Prostate gland (tissue), 2 donors: Measurements from ENCODE around the gene ARHGAP18. TPM values are rescaled to one million over a fixed set of nuclear protein-coding genes. Genes with fewer than 3 reads are reported as not detected.

ENCODE experiments used
- DNase-seq: peaks from one replicate; pipeline ENCODE4 v3.0.0-alpha.2; 2019; ENCODE audit warnings: low spot score
- H3K27ac ChIP-seq, 2 donors: fragments of 200-600 bp; sonication (generic); 2 replicates each; pipeline ENCODE4 v1.5.1; 2017 to 2019
- H3K27me3 ChIP-seq: fragments of 200-600 bp; sonication (generic); replicated peaks from 2 replicates; pipeline ENCODE4 v1.5.1; 2019; ENCODE audit not compliant: insufficient read depth
- H3K36me3 ChIP-seq, 2 donors: fragments of 200-600 bp; sonication (generic); 1 replicate in 1 of 2; 2 replicates in 1 of 2; pipeline versions ENCODE4 v1.5.1 to v1.8.1; 2017 to 2019
- H3K4me1 ChIP-seq: fragments of 200-600 bp; sonication (generic); replicated peaks from 2 replicates; pipeline ENCODE4 v1.5.1; 2019
- H3K4me3 ChIP-seq, 2 donors: fragments of 200-600 bp; sonication (generic); 2 replicates each; pipeline ENCODE4 v1.5.1; 2017 to 2019
- H3K9me3 ChIP-seq: fragments of 200-600 bp; sonication (generic); 2 replicates; pipeline ENCODE4 v1.5.1; 2017
- CTCF ChIP-seq, 4 experiments: fragments of 200-600 bp in 2 of 4; fragments of 450-650 bp in 2 of 4; sonication (generic) in 2 of 4; IDR thresholded peaks; 1 replicate in 3 of 4; 2 replicates in 1 of 4; pipeline ENCODE4 v1.5.1; 2016 to 2019; ENCODE audit warnings: antibody characterized with exemption in 4 of 4, mild to moderate bottlenecking in 2 of 4, moderate library complexity in 2 of 4
- POLR2A ChIP-seq: fragments of 450-650 bp; IDR thresholded peaks from one replicate; pipeline ENCODE4 v1.6.1; 2016; ENCODE audit warnings: antibody characterized with exemption, mild to moderate bottlenecking
- POLR2AphosphoS5 ChIP-seq: sonication (generic); formaldehyde crosslinking; IDR thresholded peaks from one replicate; pipeline ENCODE4 v1.6.1; 2017; ENCODE audit warnings: antibody characterized with exemption
- WGBS: methylation state at CpG from one replicate; pipeline ENCODE4 v1.1.5; 2018; 5-methylcytosine and 5-hydroxymethylcytosine counted together
- intact Hi-C: fragments of 100-400 bp; cut with DNase I; formaldehyde crosslinking; loops from one replicate; pipeline ENCODE4 v1.14.2; 2022
- total RNA-seq, 2 donors: library from RNA; depleted of rRNA; stranded (reverse); fragments of >200 nt; gene quantifications; one replicate each; pipeline ENCODE4 v1.1.0, GENCODE V29; 2016

The ARHGAP18 gene
- total RNA-seq, 2 donors from 2014 or later: 15.0 to 29.1 TPM

GRCh38 chr6:129641344-129641743 lies 68.6 kb downstream of the ARHGAP18 start:
- no peak for DNase-seq
- no peak overlapping the region for H3K27ac ChIP-seq
- intact Hi-C loops: no loop called here
- TF ChIP-seq POLR2AphosphoS5 (no peak), CTCF (IDR thresholded peaks at IDR 0.05) (no peak), POLR2A (no peak)
- no peaks in the 10 kb centered on the region for H3K4me1 ChIP-seq
- no peaks in the 10 kb centered on the region for H3K36me3 ChIP-seq
- H3K27me3 ChIP-seq: no peaks in the 10 kb centered on the region
- no peak overlapping the region for H3K4me3 ChIP-seq
- H3K9me3 ChIP-seq: no peaks in the 10 kb centered on the region

GRCh38 chr6:129638686-129639085 lies 71.3 kb downstream of the ARHGAP18 start:
- H3K9me3 ChIP-seq: no peaks in the 10 kb centered on the region
- H3K4me1 ChIP-seq: no peaks in the 10 kb centered on the region
- H3K27ac ChIP-seq: no peak overlapping the region
- no peaks in the 10 kb centered on the region for H3K36me3 ChIP-seq
- H3K4me3 ChIP-seq: no peak overlapping the region
- H3K27me3 ChIP-seq: no peaks in the 10 kb centered on the region
- DNase-seq: no peak
- TF ChIP-seq POLR2A: no peak
- no peak for TF ChIP-seq CTCF (IDR thresholded peaks at IDR 0.05)
- TF ChIP-seq POLR2AphosphoS5: no peak
- intact Hi-C loops: no loop called here

- no peak for DNase-seq
Observed at GRCh38 chr6:129638055-129638684, 71.8 kb downstream of the ARHGAP18 start.

GRCh38 chr6:129637340-129638054 lies 72.5 kb downstream of the ARHGAP18 start:
- no peak for DNase-seq
- 76% methylated on average over 3 of the region's 3 CpGs for WGBS
- Histone ChIP-seq H3K4me3 (no peak overlapping the region), H3K9me3 (no peaks in the 10 kb centered on the region), H3K36me3 (no peaks in the 10 kb centered on the region), H3K27me3 (no peaks in the 10 kb centered on the region), H3K4me1 (no peaks in the 10 kb centered on the region), H3K27ac (no peak overlapping the region)
- intact Hi-C loops: no loop called here
- no peak for TF ChIP-seq POLR2A
- TF ChIP-seq POLR2AphosphoS5: no peak
- no peak for TF ChIP-seq CTCF (IDR thresholded peaks at IDR 0.05)

More at GRCh38 chr6:129638055-129638684, 71.8 kb downstream of the ARHGAP18 start:
- intact Hi-C loops: no loop called here
- no peaks in the 10 kb centered on the region for H3K27me3 ChIP-seq
- no peaks in the 10 kb centered on the region for H3K4me1 ChIP-seq
- no peak overlapping the region for H3K27ac ChIP-seq
- WGBS: 30% methylated on average over 8 of the region's 8 CpGs
- no peak for TF ChIP-seq CTCF (IDR thresholded peaks at IDR 0.05)
- no peak for TF ChIP-seq POLR2A
- TF ChIP-seq POLR2AphosphoS5: no peak
- H3K36me3 ChIP-seq: no peaks in the 10 kb centered on the region
- no peaks in the 10 kb centered on the region for H3K9me3 ChIP-seq
- no peak overlapping the region for H3K4me3 ChIP-seq
